Neural progenitor cell (in vitro differentiated cells): Measurements from ENCODE around the gene PNMT.

ENCODE experiments used
- CTCF ChIP-seq: fragments of 200-600 bp; sonication (generic); IDR thresholded peaks from 2 replicates; pipeline ENCODE4 v1.5.1; 2017; ENCODE audit warnings: antibody characterized with exemption, mild to moderate bottlenecking
- EZH2 ChIP-seq: fragments of 200-600 bp; sonication (generic); IDR thresholded peaks from 2 replicates; pipeline ENCODE4 v1.6.1; 2017; ENCODE audit warnings: antibody characterized with exemption, mild to moderate bottlenecking, moderate library complexity
- EZH2phosphoT487 ChIP-seq: fragments of 200-600 bp; sonication (generic); IDR thresholded peaks from 2 replicates; pipeline ENCODE4 v1.6.1; 2017; ENCODE audit warnings: antibody characterized with exemption

DNA sequence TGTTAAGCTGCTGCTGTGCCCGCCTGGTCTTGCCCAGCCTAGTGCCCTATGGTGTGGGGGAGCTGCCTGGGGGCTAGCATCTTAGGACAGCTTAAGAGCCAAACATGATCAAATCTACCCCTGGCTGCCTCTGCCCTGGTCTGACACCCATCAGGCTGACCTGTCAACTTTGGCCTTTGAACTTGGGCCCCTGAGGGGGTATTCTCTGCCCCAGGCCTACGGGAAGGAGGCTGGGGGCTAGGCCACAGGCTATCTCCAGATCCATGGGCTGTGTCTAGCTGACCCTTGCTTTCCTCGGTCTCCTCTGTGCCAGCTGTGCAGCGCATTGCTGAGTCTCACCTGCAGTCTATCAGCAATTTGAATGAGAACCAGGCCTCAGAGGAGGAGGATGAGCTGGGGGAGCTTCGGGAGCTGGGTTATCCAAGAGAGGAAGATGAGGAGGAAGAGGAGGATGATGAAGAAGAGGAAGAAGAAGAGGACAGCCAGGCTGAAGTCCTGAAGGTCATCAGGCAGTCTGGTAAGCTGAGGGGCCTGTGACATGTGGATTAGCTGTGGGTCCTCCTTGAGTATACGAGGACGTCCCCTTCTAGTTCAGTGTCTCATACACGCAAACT is 34.6 kb upstream of the PNMT start:
- no peak for TF ChIP-seq CTCF
- TF ChIP-seq EZH2 = no peak
- TF ChIP-seq EZH2phosphoT487 = no peak
